HCT116 (cell line): ENCODE measurements around the gene NDUFB8.

Experiments
- ATF3 ChIP-seq: IDR thresholded peaks from 2 replicates; pipeline ENCODE4 v1.6.1; 2012
- CBX3 ChIP-seq: IDR thresholded peaks from 2 replicates; pipeline ENCODE4 v1.6.1; 2012; ENCODE audit warnings: low read depth
- CTCF ChIP-seq, 3 experiments: fragments of 200-600 bp in 1 of 3; sonication (generic) in 1 of 3; IDR thresholded peaks in 2 of 3; conservative IDR thresholded peaks in 1 of 3; 2 replicates each; pipeline ENCODE4 v1.5.1; 2012 to 2017; ENCODE audit warnings: low read depth in 2 of 3, low read length in 2 of 3, antibody characterized with exemption in 1 of 3, borderline replicate concordance in 1 of 3, control low read depth in 1 of 3, mild to moderate bottlenecking in 1 of 3, mixed read lengths in 1 of 3, mixed run types in 1 of 3, moderate library complexity in 1 of 3; ENCODE audit not compliant: insufficient read depth in 1 of 3
- EZH2 ChIP-seq: fragments of 200-600 bp; sonication (generic); IDR thresholded peaks from 2 replicates; pipeline ENCODE4 v1.6.1; 2017; ENCODE audit warnings: antibody characterized with exemption, mixed run types
- EZH2phosphoT487 ChIP-seq: fragments of 200-600 bp; IDR thresholded peaks from 2 replicates; pipeline ENCODE4 v1.6.1; 2018; ENCODE audit warnings: antibody characterized with exemption, borderline replicate concordance
- POLR2A ChIP-seq: IDR thresholded peaks from 2 replicates; pipeline ENCODE4 v1.7.0; 2011; ENCODE audit warnings: borderline replicate concordance; ENCODE audit not compliant: insufficient read depth, insufficient read length; ENCODE audit errors: extremely low read depth
- POLR2AphosphoS5 ChIP-seq: IDR thresholded peaks from 2 replicates; pipeline ENCODE4 v1.6.1; 2011; ENCODE audit warnings: mild to moderate bottlenecking, low read depth, low read length, moderate library complexity
- SIN3A ChIP-seq: IDR thresholded peaks from 2 replicates; pipeline ENCODE4 v1.6.1; 2012; ENCODE audit warnings: low read depth
- SP1 ChIP-seq: IDR thresholded peaks from 2 replicates; pipeline ENCODE4 v1.6.1; 2012; ENCODE audit warnings: low read depth
- TF ChIP-seq, protein P1 (sequence below): IDR thresholded peaks from 2 replicates; pipeline ENCODE4 v1.6.1; 2012; ENCODE audit warnings: low read depth

DNA sequence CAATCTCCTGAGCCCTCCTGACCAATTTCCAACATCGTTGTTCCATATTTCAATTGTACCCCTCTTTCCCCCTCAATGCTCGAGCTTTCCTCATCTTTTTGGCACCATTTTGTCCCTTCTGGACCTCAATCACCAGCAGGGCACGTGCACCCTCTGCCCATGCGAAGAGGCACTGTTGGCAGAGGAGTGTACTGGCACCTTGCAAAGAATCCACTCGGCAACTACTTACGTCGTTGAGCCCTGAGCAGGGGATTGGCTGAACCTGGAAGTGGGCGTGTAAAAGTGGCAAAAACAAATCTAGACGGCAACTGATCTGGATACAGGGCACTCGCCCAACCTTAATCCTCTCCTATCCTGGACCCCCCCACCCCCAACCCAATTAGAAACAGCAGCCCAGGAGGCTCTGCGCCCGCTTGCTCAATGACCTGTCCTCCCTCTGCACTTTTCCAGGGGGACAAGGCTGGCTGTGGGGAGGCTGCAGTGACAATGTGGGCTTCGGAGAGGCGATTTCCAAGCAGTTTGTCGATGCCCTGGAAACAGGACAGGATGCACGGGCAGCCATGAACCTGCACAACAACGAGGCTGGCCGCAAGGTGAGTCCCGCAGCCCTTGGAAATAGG, 48.1 kb downstream of the NDUFB8 start:
- no peak for TF ChIP-seq EZH2
- peak in 2 of 3 experiments; percentile 2 to 26; a peak in 1 of 6 replicates for TF ChIP-seq CTCF (IDR thresholded peaks at IDR 0.05 in 2 of 3, conservative IDR thresholded peaks at IDR 0.05 in 1 of 3; ENCODE audit: borderline replicate concordance in 1 of 3, insufficient read depth in 1 of 3, low read depth in 2 of 3, low read length in 2 of 3)
- TF ChIP-seq POLR2AphosphoS5 = no peak; the same call in 1 of the 2 replicates
- TF ChIP-seq SIN3A = no peak
- TF ChIP-seq ATF3 = no peak
- TF ChIP-seq EZH2phosphoT487 = no peak
- TF ChIP-seq POLR2A = no peak
- TF ChIP-seq, protein P1, sequence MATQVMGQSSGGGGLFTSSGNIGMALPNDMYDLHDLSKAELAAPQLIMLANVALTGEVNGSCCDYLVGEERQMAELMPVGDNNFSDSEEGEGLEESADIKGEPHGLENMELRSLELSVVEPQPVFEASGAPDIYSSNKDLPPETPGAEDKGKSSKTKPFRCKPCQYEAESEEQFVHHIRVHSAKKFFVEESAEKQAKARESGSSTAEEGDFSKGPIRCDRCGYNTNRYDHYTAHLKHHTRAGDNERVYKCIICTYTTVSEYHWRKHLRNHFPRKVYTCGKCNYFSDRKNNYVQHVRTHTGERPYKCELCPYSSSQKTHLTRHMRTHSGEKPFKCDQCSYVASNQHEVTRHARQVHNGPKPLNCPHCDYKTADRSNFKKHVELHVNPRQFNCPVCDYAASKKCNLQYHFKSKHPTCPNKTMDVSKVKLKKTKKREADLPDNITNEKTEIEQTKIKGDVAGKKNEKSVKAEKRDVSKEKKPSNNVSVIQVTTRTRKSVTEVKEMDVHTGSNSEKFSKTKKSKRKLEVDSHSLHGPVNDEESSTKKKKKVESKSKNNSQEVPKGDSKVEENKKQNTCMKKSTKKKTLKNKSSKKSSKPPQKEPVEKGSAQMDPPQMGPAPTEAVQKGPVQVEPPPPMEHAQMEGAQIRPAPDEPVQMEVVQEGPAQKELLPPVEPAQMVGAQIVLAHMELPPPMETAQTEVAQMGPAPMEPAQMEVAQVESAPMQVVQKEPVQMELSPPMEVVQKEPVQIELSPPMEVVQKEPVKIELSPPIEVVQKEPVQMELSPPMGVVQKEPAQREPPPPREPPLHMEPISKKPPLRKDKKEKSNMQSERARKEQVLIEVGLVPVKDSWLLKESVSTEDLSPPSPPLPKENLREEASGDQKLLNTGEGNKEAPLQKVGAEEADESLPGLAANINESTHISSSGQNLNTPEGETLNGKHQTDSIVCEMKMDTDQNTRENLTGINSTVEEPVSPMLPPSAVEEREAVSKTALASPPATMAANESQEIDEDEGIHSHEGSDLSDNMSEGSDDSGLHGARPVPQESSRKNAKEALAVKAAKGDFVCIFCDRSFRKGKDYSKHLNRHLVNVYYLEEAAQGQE = no peak
- TF ChIP-seq CBX3 = peak; percentile 97; the same call in 1 of the 2 replicates
- TF ChIP-seq SP1 = peak; percentile 86
